Keratinocyte (primary cell): ENCODE results near the gene ANKRD40. TPM values are rescaled to one million over a fixed set of nuclear protein-coding genes. Genes with fewer than 3 reads are reported as not detected.

Experiments
- DNase-seq: peaks from one replicate; pipeline ENCODE4 v3.0.0-alpha.2; 2011; ENCODE audit warnings: low read depth, missing footprints, low spot score
- FAIRE-seq: peaks from 2 replicates; lab custom pipeline; 2011; peaks lifted over from hg19 to GRCh38; lab: Jason Lieb, UNC
- H2AFZ ChIP-seq: 2 replicates; pipeline ENCODE4 v1.6.0; 2012; ENCODE audit warnings: low read length, control low read depth, inconsistent platforms; ENCODE audit not compliant: control insufficient read depth
- H3K27ac ChIP-seq: 2 replicates; pipeline ENCODE4 v1.5.1; 2011; ENCODE audit warnings: low read length; ENCODE audit not compliant: control insufficient read depth, insufficient read depth
- H3K27me3 ChIP-seq: 3 replicates; pipeline ENCODE4 v1.6.0; 2011; ENCODE audit warnings: low read length; ENCODE audit not compliant: control insufficient read depth, insufficient read depth; ENCODE audit errors: extremely low read depth
- H3K36me3 ChIP-seq, 2 experiments: 2 replicates in 1 of 2; 3 replicates in 1 of 2; pipeline ENCODE4 v1.5.1; 2011; ENCODE audit warnings: low read length in 2 of 2, mild to moderate bottlenecking in 1 of 2; ENCODE audit not compliant: control insufficient read depth in 2 of 2, insufficient read depth in 2 of 2; ENCODE audit errors: extremely low read depth in 1 of 2
- H3K4me1 ChIP-seq: 3 replicates; pipeline ENCODE4 v1.5.1; 2011; ENCODE audit warnings: low read length; ENCODE audit not compliant: control insufficient read depth, insufficient read depth; ENCODE audit errors: extremely low read depth
- H3K4me2 ChIP-seq: 3 replicates; pipeline ENCODE4 v1.6.0; 2011; ENCODE audit warnings: low read depth, low read length; ENCODE audit not compliant: control insufficient read depth, insufficient read depth; ENCODE audit errors: extremely low read depth
- H3K4me3 ChIP-seq, 3 experiments: fragments of 200-600 bp in 1 of 3; sonication (generic) in 1 of 3; 2 replicates in 2 of 3; 3 replicates in 1 of 3; pipeline ENCODE4 v1.5.1; 2011 to 2016; ENCODE audit warnings: low read length in 3 of 3, mild to moderate bottlenecking in 3 of 3, control low read depth in 2 of 3, inconsistent platforms in 1 of 3, low read depth in 1 of 3, mixed read lengths in 1 of 3, mixed run types in 1 of 3, moderate library complexity in 1 of 3; ENCODE audit not compliant: control insufficient read depth in 2 of 3, insufficient read depth in 2 of 3; ENCODE audit errors: extremely low read depth in 1 of 3
- H3K79me2 ChIP-seq: 2 replicates; pipeline ENCODE4 v1.6.0; 2012; ENCODE audit warnings: low read length; ENCODE audit not compliant: control insufficient read depth, insufficient read depth
- H3K9ac ChIP-seq: 3 replicates; pipeline ENCODE4 v1.6.0; 2011; ENCODE audit warnings: low read length; ENCODE audit not compliant: control insufficient read depth, insufficient read depth; ENCODE audit errors: extremely low read depth
- H3K9me1 ChIP-seq: 3 replicates; pipeline ENCODE4 v1.6.0; 2011; ENCODE audit warnings: low read length; ENCODE audit not compliant: control insufficient read depth, insufficient read depth; ENCODE audit errors: extremely low read depth
- H3K9me3 ChIP-seq: 2 replicates; pipeline ENCODE4 v1.5.1; 2012; ENCODE audit warnings: low read depth, low read length; ENCODE audit not compliant: control insufficient read depth
- H4K20me1 ChIP-seq: 3 replicates; pipeline ENCODE4 v1.6.0; 2011; ENCODE audit warnings: low read length; ENCODE audit not compliant: control insufficient read depth, insufficient read depth; ENCODE audit errors: extremely low read depth
- EZH2 ChIP-seq: IDR thresholded peaks from one replicate; pipeline ENCODE4 v1.6.1; 2012; ENCODE audit warnings: inconsistent platforms, mild to moderate bottlenecking, low read length, moderate library complexity
- dilution Hi-C: fragments of 300-500 bp; cut with MboI; formaldehyde crosslinking; loops from one replicate; pipeline ENCODE4 v1.7.0; 2020; ENCODE audit warnings: low sequenced_read_pairs; ENCODE audit not compliant: extremely low pct_ligation_motif_present
- polyA plus RNA-seq, 5 experiments: library from polyadenylated mRNA; depleted of rRNA in 3 of 5; stranded (reverse) in 3 of 5; stranded (forward) in 1 of 5; unstranded in 1 of 5; fragments of >200 nt; gene quantifications; 1 replicate in 1 of 5; 2 replicates in 3 of 5; 3 replicates in 1 of 5; pipeline versions ENCODE4 v1.2.1 to v1.2.3, GENCODE V29; 2011 to 2012; ENCODE audit warnings: missing spikeins in 2 of 5, low read depth in 1 of 5, low replicate concordance in 1 of 5
- TF ChIP-seq, protein P1 (sequence below), 3 experiments: IDR thresholded peaks in 1 of 3; conservative IDR thresholded peaks in 1 of 3; optimal IDR thresholded peaks in 1 of 3; 2 replicates in 2 of 3; 3 replicates in 1 of 3; pipeline versions ENCODE3 to v1.5.1; 2011; ENCODE audit warnings: low read length in 3 of 3, mild to moderate bottlenecking in 3 of 3, moderate library complexity in 2 of 3, control low read depth in 1 of 3, inconsistent platforms in 1 of 3; ENCODE audit not compliant: insufficient read depth in 2 of 3; ENCODE audit errors: extremely low read depth in 1 of 3

The ANKRD40 gene
- polyA plus RNA-seq, 1 donor (not counting 4 experiments of a cell fraction or from before 2014, with no cell fraction given): 32.7 TPM

DNA sequence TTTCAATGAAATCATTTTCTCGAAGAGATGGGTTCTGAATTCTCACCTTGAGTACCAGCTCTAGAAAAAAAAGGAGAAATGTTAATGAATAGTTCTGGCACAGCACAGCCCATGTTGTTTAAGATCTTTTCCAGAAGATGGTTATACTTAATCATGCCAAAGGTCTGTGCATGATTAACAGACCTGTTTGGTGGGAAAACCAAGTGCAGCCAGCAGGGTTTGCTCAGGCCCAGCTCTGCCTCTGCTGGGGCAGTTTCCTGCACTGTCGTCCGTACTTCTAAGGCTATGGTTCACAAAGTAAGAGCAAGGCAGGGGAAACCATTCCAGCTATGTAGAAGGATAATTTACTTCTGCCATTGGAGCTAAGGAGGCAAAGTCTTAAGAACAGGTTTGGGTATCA, 10.7 kb downstream of the ANKRD40 start:
- DNase-seq: no peak
- Histone ChIP-seq H3K9me3 (no peaks in the 10 kb centered on the region), H3K4me1 (peaks cover 6% of the 10 kb centered on the region), H3K79me2 (peaks cover 12% of the 10 kb centered on the region), H3K27ac (no peak overlapping the region), H2AFZ (no peak overlapping the region), H3K4me2 (no peak overlapping the region), H3K9me1 (no peaks in the 10 kb centered on the region), H3K27me3 (no peaks in the 10 kb centered on the region), H3K4me3 (no peak overlapping the region), H4K20me1 (peaks cover 2% of the 10 kb centered on the region), H3K36me3 (peaks cover 29 to 60% of the 10 kb centered on the region in 2 experiments), H3K9ac (no peak overlapping the region)
- dilution Hi-C loops: no loop called here
- no peak for TF ChIP-seq EZH2
- TF ChIP-seq, protein P1, sequence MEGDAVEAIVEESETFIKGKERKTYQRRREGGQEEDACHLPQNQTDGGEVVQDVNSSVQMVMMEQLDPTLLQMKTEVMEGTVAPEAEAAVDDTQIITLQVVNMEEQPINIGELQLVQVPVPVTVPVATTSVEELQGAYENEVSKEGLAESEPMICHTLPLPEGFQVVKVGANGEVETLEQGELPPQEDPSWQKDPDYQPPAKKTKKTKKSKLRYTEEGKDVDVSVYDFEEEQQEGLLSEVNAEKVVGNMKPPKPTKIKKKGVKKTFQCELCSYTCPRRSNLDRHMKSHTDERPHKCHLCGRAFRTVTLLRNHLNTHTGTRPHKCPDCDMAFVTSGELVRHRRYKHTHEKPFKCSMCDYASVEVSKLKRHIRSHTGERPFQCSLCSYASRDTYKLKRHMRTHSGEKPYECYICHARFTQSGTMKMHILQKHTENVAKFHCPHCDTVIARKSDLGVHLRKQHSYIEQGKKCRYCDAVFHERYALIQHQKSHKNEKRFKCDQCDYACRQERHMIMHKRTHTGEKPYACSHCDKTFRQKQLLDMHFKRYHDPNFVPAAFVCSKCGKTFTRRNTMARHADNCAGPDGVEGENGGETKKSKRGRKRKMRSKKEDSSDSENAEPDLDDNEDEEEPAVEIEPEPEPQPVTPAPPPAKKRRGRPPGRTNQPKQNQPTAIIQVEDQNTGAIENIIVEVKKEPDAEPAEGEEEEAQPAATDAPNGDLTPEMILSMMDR (optimal IDR thresholded peaks at IDR 0.05 in 1 of 3, IDR thresholded peaks at IDR 0.05 in 1 of 3, conservative IDR thresholded peaks at IDR 0.05 in 1 of 3; ENCODE audit: extremely low read depth in 1 of 3, insufficient read depth in 2 of 3, low read length in 3 of 3): no peak
- no peak for FAIRE-seq

DNA sequence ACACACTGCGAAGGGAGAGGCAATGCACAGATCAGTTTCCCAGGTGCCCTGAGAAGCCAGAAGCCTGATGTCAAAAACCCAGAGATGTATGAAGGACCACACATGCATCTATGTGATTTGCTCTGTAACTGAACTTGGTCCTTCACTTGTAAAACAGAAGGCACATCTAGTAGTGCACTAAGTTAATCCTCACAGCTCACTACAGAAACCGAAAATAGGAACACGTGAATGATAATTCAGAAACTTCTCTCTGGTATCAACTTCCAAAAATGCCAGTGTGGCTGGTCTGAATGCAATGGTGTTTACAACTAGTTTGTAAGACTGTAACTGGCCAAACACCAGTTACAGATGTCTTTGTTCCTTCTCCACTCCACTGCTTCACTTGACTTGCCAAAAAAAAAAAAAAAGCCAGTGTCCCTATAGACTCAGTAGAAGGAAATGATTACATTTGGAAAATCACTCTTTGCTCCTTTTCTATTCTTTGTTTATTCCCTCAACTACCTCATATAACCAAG, 11.3 kb downstream of the ANKRD40 start:
- Histone ChIP-seq H3K79me2 (peaks cover 6% of the 10 kb centered on the region), H4K20me1 (peaks cover 2% of the 10 kb centered on the region), H3K4me2 (no peak overlapping the region), H3K27ac (no peak overlapping the region), H3K27me3 (no peaks in the 10 kb centered on the region), H3K4me1 (peaks cover 6% of the 10 kb centered on the region), H3K36me3 (peaks cover 29 to 64% of the 10 kb centered on the region in 2 experiments), H3K9me3 (no peaks in the 10 kb centered on the region), H3K4me3 (no peak overlapping the region), H3K9ac (no peak overlapping the region), H3K9me1 (no peaks in the 10 kb centered on the region), H2AFZ (no peak overlapping the region)
- FAIRE-seq: no peak
- DNase-seq: no peak
- TF ChIP-seq EZH2: no peak
- TF ChIP-seq, protein P1 (optimal IDR thresholded peaks at IDR 0.05 in 1 of 3, IDR thresholded peaks at IDR 0.05 in 1 of 3, conservative IDR thresholded peaks at IDR 0.05 in 1 of 3; ENCODE audit: extremely low read depth in 1 of 3, insufficient read depth in 2 of 3, low read length in 3 of 3): no peak
- dilution Hi-C loops: no loop called here
